BE2C (cell line): ENCODE data around the gene LRRC8E.

Experiments used
- DNase-seq: peaks from one replicate; pipeline ENCODE4 v3.0.0-alpha.2; 2020
- H3K27me3 ChIP-seq: fragments of 250-450 bp; sonication (Bioruptor Pico); 2 replicates; pipeline ENCODE4 v1.5.1; 2020; ENCODE audit warnings: mild to moderate bottlenecking
- H3K36me3 ChIP-seq: fragments of 250-450 bp; sonication (Bioruptor Pico); 2 replicates; pipeline ENCODE4 v1.5.1; 2020; ENCODE audit warnings: mild to moderate bottlenecking
- H3K4me1 ChIP-seq: fragments of 250-450 bp; sonication (Bioruptor Pico); 2 replicates; pipeline ENCODE4 v1.5.1; 2020
- H3K4me3 ChIP-seq: 2 replicates; pipeline ENCODE4 v1.5.1; 2011; ENCODE audit warnings: low read depth, low read length
- H3K9me3 ChIP-seq: fragments of 250-450 bp; sonication (Bioruptor Pico); 2 replicates; pipeline ENCODE4 v1.5.1; 2020
- TF ChIP-seq, protein P1 (sequence below): IDR thresholded peaks from 2 replicates; pipeline ENCODE4 v1.5.1; 2012; ENCODE audit warnings: mild to moderate bottlenecking, low read depth, low read length

Gene LRRC8E

DNA sequence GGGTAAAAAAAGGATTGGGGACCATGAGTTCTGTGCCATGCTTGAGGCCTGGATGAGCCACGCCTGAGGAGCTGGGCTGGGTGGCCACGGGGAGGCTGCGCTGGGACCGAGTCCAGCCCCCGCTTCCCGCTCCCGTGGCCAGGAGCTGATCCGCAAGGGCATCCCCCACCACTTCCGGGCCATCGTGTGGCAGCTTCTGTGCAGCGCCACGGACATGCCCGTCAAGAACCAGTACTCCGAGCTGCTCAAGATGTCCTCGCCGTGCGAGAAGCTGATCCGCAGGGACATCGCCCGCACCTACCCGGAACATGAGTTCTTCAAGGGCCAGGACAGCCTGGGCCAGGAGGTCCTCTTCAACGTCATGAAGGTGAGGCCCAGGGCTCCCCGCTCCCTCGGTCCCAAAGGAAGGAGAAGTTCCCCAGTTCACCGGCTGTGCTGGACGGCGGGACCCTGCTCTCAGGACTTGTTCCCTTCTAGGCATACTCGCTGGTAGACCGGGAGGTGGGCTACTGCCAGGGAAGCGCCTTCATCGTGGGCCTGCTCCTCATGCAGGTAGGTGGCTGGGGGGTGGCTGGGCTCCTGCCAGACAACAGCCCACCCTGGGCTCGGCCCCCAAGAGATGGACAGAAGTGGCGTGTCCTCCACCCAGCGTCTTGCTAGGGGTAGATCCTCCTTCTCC is 39.4 kb upstream of the LRRC8E start:
- Histone ChIP-seq H3K4me3 (no peak overlapping the region), H3K27me3 (no peaks in the 10 kb centered on the region; the same call in 1 of the 2 replicates), H3K4me1 (no peaks in the 10 kb centered on the region), H3K9me3 (no peaks in the 10 kb centered on the region), H3K36me3 (no peaks in the 10 kb centered on the region)
- peak; percentile 9 for DNase-seq
- TF ChIP-seq, protein P1, sequence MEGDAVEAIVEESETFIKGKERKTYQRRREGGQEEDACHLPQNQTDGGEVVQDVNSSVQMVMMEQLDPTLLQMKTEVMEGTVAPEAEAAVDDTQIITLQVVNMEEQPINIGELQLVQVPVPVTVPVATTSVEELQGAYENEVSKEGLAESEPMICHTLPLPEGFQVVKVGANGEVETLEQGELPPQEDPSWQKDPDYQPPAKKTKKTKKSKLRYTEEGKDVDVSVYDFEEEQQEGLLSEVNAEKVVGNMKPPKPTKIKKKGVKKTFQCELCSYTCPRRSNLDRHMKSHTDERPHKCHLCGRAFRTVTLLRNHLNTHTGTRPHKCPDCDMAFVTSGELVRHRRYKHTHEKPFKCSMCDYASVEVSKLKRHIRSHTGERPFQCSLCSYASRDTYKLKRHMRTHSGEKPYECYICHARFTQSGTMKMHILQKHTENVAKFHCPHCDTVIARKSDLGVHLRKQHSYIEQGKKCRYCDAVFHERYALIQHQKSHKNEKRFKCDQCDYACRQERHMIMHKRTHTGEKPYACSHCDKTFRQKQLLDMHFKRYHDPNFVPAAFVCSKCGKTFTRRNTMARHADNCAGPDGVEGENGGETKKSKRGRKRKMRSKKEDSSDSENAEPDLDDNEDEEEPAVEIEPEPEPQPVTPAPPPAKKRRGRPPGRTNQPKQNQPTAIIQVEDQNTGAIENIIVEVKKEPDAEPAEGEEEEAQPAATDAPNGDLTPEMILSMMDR = no peak

DNA sequence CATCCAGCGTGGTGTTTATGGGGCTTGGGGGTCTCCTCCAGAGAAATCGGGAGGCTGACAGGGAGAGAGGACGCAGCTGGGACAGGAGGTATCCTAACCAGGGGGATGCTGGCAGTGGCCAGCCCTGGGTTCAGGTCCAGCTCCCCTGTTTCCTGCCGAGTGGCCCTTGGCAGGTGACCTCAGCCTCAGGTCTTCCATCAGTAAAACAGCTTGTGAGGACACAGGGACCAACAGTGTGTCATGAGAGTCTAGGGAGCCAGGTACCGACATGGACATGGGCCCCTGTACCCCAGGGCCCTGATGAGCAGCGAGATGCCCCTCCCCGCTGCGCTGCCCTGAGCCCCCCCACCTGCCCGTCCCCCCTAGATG is 38.7 kb upstream of the LRRC8E start:
- TF ChIP-seq, protein P1 = no peak
- H3K4me3 ChIP-seq = no peak overlapping the region
- no peaks in the 10 kb centered on the region for H3K36me3 ChIP-seq
- H3K27me3 ChIP-seq = no peaks in the 10 kb centered on the region; the same call in 1 of the 2 replicates
- no peak for DNase-seq
- no peaks in the 10 kb centered on the region for H3K9me3 ChIP-seq
- no peaks in the 10 kb centered on the region for H3K4me1 ChIP-seq

DNA sequence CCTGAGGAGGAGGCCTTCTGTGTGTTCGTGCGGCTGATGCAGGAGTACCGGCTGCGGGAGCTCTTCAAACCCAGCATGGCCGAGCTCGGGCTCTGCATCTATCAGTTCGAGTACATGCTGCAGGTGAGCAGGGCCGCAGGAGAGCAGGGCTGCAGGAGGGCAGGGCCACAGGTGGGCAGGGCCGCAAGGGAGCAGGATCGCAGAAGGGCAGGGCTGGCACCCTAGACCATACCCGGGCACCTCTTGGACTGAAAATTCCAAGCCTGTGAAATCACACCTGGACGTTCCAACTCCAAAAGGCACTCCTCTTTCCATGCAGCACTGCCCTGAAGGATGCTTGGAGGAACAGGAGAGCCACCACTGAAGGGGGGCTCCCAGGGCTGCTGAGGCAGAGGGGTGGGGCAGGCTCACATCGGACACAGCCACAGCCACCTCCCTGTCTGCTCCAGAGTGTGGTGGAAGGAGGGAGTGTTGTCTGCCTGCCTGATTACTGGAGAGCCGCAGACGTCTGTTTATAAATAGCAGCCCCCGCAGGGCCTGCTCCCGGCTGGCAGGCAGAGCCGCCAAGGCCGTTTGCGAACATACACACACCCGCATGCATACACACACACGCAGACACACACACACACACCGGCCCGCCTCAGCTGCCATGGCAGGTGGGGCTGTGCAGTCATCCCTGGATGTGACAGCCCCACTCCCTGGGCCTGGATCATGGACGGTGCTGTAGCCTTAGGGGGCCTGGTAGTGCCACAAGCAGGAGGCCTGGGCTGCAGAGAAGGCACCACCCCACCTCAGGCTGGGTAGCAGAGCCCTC is 38.1 kb upstream of the LRRC8E start:
- TF ChIP-seq, protein P1 = no peak
- no peaks in the 10 kb centered on the region for H3K9me3 ChIP-seq
- peak; percentile 43 for DNase-seq
- H3K27me3 ChIP-seq = no peaks in the 10 kb centered on the region; the same call in 1 of the 2 replicates
- H3K4me1 ChIP-seq = no peaks in the 10 kb centered on the region
- H3K36me3 ChIP-seq = no peaks in the 10 kb centered on the region
- no peak overlapping the region for H3K4me3 ChIP-seq

DNA sequence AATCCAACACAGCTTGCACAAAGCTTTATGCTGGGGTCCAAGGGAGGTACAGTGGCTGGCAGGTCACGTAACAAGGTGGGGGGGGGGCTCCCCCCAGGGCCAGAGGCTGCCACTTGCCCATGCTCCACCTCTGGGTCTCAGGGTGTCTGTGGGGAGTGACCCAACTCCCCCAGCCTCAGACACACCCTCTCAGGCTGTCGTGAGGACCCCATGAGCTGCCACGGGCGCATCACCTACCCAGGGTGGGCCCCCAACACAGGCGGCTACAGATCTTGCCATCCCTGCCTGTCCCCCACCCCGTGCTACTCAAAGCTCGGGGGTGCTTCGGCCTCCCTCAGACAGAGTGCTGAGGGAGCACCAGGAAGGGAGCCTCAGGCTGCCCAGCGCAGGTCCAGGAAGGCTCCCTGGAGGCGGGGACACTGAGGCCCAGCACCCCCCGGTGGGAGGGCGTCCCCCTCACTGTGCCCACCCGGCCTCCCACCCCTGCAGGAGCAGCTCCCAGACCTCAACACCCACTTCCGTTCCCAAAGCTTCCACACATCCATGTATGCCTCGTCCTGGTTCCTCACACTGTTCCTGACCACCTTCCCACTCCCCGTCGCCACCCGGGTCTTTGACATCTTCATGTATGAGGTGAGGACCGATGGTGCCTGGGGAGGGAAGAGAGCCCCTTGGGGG is 37.2 kb upstream of the LRRC8E start:
- Histone ChIP-seq H3K36me3 (no peaks in the 10 kb centered on the region), H3K4me3 (no peak overlapping the region), H3K4me1 (no peaks in the 10 kb centered on the region), H3K9me3 (no peaks in the 10 kb centered on the region), H3K27me3 (no peaks in the 10 kb centered on the region; the same call in 1 of the 2 replicates)
- TF ChIP-seq, protein P1 = no peak
- DNase-seq = no peak

DNA sequence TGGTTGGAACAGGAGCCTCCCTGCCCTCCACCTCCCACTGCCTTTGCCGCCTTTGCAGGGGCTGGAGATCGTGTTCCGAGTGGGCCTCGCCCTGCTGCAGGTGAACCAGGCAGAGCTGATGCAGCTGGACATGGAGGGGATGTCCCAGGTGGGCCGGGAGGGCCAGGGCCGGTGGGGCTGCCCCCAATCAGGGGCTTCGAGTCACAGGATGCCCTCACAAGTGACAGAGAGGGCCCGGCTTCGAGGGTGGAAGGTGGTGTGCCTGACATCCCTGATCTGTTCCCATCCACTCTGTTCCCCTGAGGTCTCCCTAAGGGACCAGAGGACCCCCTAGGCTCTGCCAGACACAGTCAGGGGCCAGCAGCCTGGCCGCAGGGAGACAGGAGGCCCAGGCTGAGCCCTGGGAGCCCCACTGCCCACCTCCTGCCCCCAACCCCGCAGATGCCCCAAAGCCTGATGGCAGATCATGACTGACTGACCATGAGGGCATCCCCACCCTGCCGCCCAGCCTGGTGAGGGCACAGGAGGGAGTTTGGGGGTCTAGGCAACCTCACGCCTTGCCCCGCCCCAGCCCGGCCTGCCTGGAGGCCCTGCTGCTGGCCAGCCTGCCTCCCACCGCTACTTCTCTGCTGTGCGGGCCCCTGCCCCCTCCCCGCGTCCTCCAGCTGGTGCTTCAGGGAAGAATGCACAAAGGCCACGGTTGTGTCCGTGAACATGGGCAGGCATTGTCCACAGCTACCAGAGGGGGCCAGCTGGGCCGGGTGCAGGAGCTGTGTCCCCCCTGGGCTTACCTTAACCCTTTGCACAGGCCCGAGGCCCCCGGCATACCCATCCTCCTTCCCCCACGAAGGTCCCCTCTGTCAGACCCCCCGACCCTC is 36.4 kb upstream of the LRRC8E start:
- DNase-seq = no peak
- TF ChIP-seq, protein P1 = no peak
- no peaks in the 10 kb centered on the region for H3K9me3 ChIP-seq
- no peak overlapping the region for H3K4me3 ChIP-seq
- no peaks in the 10 kb centered on the region; the same call in 1 of the 2 replicates for H3K27me3 ChIP-seq
- no peaks in the 10 kb centered on the region for H3K4me1 ChIP-seq
- no peaks in the 10 kb centered on the region for H3K36me3 ChIP-seq
